Sigmoid colon (tissue), 7 donors: ENCODE data around the gene DEDD. TPM values are rescaled to one million over a fixed set of nuclear protein-coding genes. Genes with fewer than 3 reads are reported as not detected.

ENCODE experiments used
- DNase-seq: peaks from one replicate; pipeline ENCODE4 v3.0.0-alpha.2; 2019
- H3K27ac ChIP-seq, 4 donors: fragments of 200-600 bp; sonication (generic); one replicate each; pipeline ENCODE4 v1.5.1; 2016 to 2019; ENCODE audit warnings: mild to moderate bottlenecking in 1 of 4
- H3K27me3 ChIP-seq, 3 donors: fragments of 200-600 bp; sonication (generic); one replicate each; pipeline ENCODE4 v1.5.1; 2019; ENCODE audit warnings: mild to moderate bottlenecking in 1 of 3
- H3K36me3 ChIP-seq, 4 donors: fragments of 200-600 bp; sonication (generic); one replicate each; pipeline ENCODE4 v1.5.1; 2016 to 2019
- H3K4me1 ChIP-seq, 4 donors: fragments of 200-600 bp; sonication (generic); one replicate each; pipeline ENCODE4 v1.5.1; 2017 to 2019
- H3K4me3 ChIP-seq, 4 donors: fragments of 200-600 bp; sonication (generic); one replicate each; pipeline ENCODE4 v1.5.1; 2017 to 2019; ENCODE audit warnings: mild to moderate bottlenecking in 2 of 4, moderate library complexity in 1 of 4
- H3K9me3 ChIP-seq, 4 donors: fragments of 200-600 bp in 3 of 4; sonication (generic) in 3 of 4; one replicate each; pipeline versions ENCODE4 v1.5.1 to v1.6.1; 2013 to 2019
- EP300 ChIP-seq, 4 donors: sonication (generic); formaldehyde crosslinking; IDR thresholded peaks; one replicate each; pipeline ENCODE4 v1.6.1; 2017; ENCODE audit warnings: antibody characterized with exemption in 4 of 4
- POLR2A ChIP-seq, 2 donors: fragments of 450-650 bp; IDR thresholded peaks; one replicate each; pipeline ENCODE4 v1.6.1; 2016; ENCODE audit warnings: antibody characterized with exemption in 2 of 2, mild to moderate bottlenecking in 2 of 2, moderate library complexity in 2 of 2
- POLR2AphosphoS5 ChIP-seq, 4 donors: sonication (generic); formaldehyde crosslinking; IDR thresholded peaks; one replicate each; pipeline ENCODE4 v1.6.1; 2017; ENCODE audit warnings: antibody characterized with exemption in 4 of 4
- WGBS, 2 donors: extraction: QIAGEN DNeasy Blood & Tissue Kit; methylation state at CpG; one replicate each; pipeline ENCODE4 v1.1.7; 2013; 5-methylcytosine and 5-hydroxymethylcytosine counted together
- intact Hi-C: fragments of 100-400 bp; cut with DNase I; formaldehyde crosslinking; loops from one replicate; pipeline ENCODE4 v1.15.1; 2023
- polyA plus RNA-seq, 3 donors: library from polyadenylated mRNA; stranded (reverse); fragments of 200-250 nt; gene quantifications; one replicate each; pipeline ENCODE4 v1.2.3, GENCODE V29; 2013
- total RNA-seq, 4 donors: library from RNA; depleted of rRNA; stranded (reverse); fragments of >200 nt; gene quantifications; one replicate each; pipeline ENCODE4 v1.1.0, GENCODE V29; 2016
- TF ChIP-seq, protein P1 (sequence below), 4 experiments: fragments of 450-650 bp in 3 of 4; fragments of 200-600 bp in 1 of 4; IDR thresholded peaks; one replicate each; pipeline ENCODE4 v1.5.1; 2016 to 2019; ENCODE audit warnings: antibody characterized with exemption in 4 of 4, mild to moderate bottlenecking in 3 of 4, moderate library complexity in 2 of 4
- donor health status: healthy with polysubstance abuse.
- donor health status: Bipolar disorder and iron deficiency.
- donor health status: healthy.

The DEDD gene
- total and polyA plus RNA-seq, 7 donors = 24.0 to 34.2 (median 30.5) TPM

- no peaks in the 10 kb centered on the region for H3K36me3 ChIP-seq
- no peak for TF ChIP-seq EP300 (IDR thresholded peaks at IDR 0.05)
- no peak for TF ChIP-seq POLR2AphosphoS5 (IDR thresholded peaks at IDR 0.05)
- no peak for TF ChIP-seq POLR2A (IDR thresholded peaks at IDR 0.05)
- TF ChIP-seq, protein P1, sequence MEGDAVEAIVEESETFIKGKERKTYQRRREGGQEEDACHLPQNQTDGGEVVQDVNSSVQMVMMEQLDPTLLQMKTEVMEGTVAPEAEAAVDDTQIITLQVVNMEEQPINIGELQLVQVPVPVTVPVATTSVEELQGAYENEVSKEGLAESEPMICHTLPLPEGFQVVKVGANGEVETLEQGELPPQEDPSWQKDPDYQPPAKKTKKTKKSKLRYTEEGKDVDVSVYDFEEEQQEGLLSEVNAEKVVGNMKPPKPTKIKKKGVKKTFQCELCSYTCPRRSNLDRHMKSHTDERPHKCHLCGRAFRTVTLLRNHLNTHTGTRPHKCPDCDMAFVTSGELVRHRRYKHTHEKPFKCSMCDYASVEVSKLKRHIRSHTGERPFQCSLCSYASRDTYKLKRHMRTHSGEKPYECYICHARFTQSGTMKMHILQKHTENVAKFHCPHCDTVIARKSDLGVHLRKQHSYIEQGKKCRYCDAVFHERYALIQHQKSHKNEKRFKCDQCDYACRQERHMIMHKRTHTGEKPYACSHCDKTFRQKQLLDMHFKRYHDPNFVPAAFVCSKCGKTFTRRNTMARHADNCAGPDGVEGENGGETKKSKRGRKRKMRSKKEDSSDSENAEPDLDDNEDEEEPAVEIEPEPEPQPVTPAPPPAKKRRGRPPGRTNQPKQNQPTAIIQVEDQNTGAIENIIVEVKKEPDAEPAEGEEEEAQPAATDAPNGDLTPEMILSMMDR (IDR thresholded peaks at IDR 0.05) = no peak
- no peak overlapping the region for H3K27ac ChIP-seq
- peaks cover 0 to 4% (median 0%) of the 10 kb centered on the region in 3 donors for H3K27me3 ChIP-seq
- no peak for DNase-seq
- no peaks in the 10 kb centered on the region for H3K9me3 ChIP-seq
- intact Hi-C loops = no loop called here
- no peaks in the 10 kb centered on the region for H3K4me1 ChIP-seq
- no peak overlapping the region for H3K4me3 ChIP-seq
Measured at GRCh38 chr1:161076410-161076809, 56.1 kb downstream of the DEDD start.

DNA sequence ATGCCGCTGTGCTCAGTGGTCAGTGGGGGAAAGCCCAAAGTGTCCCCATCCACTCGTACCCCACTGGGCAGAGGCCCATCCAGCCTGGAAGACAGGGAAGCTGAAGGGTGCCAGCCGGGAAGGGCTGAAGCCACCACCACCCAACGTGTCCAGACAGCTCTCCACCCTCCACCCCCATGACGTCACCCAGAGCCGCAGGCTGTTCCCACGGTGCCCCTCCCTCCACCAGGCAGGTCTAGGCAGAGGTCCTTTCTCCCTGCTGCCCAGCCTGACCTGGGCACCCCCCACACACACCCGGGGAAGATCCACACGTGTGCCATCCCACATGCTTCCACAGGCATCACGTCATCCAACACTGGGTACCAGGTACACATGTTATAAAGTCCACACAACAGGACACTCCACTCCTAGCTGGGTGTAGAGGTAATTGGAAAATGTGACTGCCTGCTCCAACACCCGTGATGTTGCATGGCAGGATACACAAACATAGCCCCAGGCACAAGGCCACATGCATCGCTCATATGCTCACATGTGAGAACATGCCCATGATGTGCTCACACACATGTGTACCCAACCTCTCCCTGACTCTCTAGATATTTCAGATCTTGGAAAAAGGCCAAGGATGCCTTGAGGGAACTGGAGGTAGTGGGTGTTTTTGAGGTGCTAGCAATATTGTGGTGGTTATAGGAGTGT is 57.6 kb downstream of the DEDD start:
- WGBS, 2 donors = 81 to 88% methylated on average over 12 of the region's 12 CpGs
- H3K27me3 ChIP-seq = peaks cover 0 to 4% (median 0%) of the 10 kb centered on the region in 3 donors
- intact Hi-C loops = no loop called here

GRCh38 chr1:161073474-161074121 is 58.9 kb downstream of the DEDD start:
- Histone ChIP-seq H3K27me3 (no peaks in the 10 kb centered on the region), H3K4me3 (no peak overlapping the region), H3K36me3 (no peaks in the 10 kb centered on the region), H3K4me1 (no peaks in the 10 kb centered on the region), H3K27ac (no peak overlapping the region), H3K9me3 (no peaks in the 10 kb centered on the region)
- intact Hi-C loops = no loop called here
- no peak for DNase-seq
- WGBS, 2 donors = 38 to 63% methylated on average over 7 of the region's 7 CpGs
- no peak for TF ChIP-seq POLR2AphosphoS5 (IDR thresholded peaks at IDR 0.05)
- TF ChIP-seq POLR2A (IDR thresholded peaks at IDR 0.05) = no peak
- TF ChIP-seq, protein P1 (IDR thresholded peaks at IDR 0.05) = no peak
- TF ChIP-seq EP300 (IDR thresholded peaks at IDR 0.05) = no peak

More for the DNA sequence above, 57.6 kb downstream of the DEDD start:
- H3K4me3 ChIP-seq = no peak overlapping the region
- no peak for DNase-seq
- no peak overlapping the region for H3K27ac ChIP-seq
- H3K36me3 ChIP-seq = no peaks in the 10 kb centered on the region
- TF ChIP-seq, protein P1 (IDR thresholded peaks at IDR 0.05) = no peak
- TF ChIP-seq POLR2A (IDR thresholded peaks at IDR 0.05) = no peak
- TF ChIP-seq POLR2AphosphoS5 (IDR thresholded peaks at IDR 0.05) = no peak
- TF ChIP-seq EP300 (IDR thresholded peaks at IDR 0.05) = no peak
- H3K4me1 ChIP-seq = no peaks in the 10 kb centered on the region
- H3K9me3 ChIP-seq = no peaks in the 10 kb centered on the region

DNA sequence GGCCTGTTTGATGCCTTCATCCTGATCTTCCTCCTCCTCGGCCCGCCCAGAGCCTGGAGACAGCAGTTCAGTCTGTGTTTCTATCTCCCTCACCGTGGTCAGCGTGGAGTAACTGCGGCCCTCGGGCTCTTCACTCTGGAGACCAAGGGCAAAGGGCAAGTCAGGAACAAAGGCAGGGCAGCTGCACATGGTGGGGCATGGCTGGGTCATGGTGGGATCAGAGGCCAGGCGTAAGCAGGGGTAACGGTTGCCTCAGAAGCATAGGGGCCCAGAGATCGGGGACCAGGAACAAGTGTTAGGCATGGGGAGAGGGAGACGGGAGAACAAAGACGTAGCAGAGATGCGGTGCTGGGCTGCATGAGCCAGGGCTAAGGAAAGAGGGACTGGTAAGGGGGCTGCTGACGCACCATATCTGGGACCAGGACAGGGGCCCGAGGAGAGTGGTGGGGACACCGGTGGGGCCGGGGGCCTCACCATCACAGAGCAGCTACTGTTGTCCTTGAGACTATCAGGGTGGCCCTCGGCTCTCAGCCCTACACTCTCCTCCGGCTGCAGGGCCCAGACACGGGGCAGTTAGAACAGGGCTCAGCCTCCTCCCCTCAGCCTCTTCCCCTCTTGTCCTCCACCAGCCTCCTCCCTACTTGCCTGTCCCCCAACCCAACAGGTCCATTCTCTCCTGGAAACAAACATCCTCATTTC is 59.6 kb downstream of the DEDD start:
- Histone ChIP-seq H3K9me3 (no peaks in the 10 kb centered on the region), H3K4me1 (no peaks in the 10 kb centered on the region), H3K36me3 (no peaks in the 10 kb centered on the region), H3K27ac (no peak overlapping the region), H3K27me3 (no peaks in the 10 kb centered on the region), H3K4me3 (no peak overlapping the region)
- WGBS, 2 donors = 95 to 96% methylated on average over 19 of the region's 19 CpGs
- intact Hi-C loops = no loop called here
- no peak for DNase-seq
- TF ChIP-seq POLR2A (IDR thresholded peaks at IDR 0.05) (no peak), EP300 (IDR thresholded peaks at IDR 0.05) (no peak), POLR2AphosphoS5 (IDR thresholded peaks at IDR 0.05) (no peak)
- TF ChIP-seq, protein P1 (IDR thresholded peaks at IDR 0.05) = no peak
